Ecto neural progenitor cell (in vitro differentiated cells): ENCODE measurements around the gene CPXM1.

Source experiments
- DNase-seq: peaks from one replicate; pipeline ENCODE4 v3.0.0-alpha.2; 2018; ENCODE audit warnings: low spot score

The CPXM1 gene

GRCh38 chr20:2748551-2749342, 51.7 kb downstream of the CPXM1 start:
- peak; percentile 41 for DNase-seq

GRCh38 chr20:2747676-2748235, 52.7 kb downstream of the CPXM1 start:
- DNase-seq = peak; percentile 21

- peak; percentile 33 for DNase-seq
Observed at GRCh38 chr20:2746636-2747265, 53.7 kb downstream of the CPXM1 start.

GRCh38 chr20:2745936-2746635, 54.3 kb downstream of the CPXM1 start:
- peak; percentile 31 for DNase-seq

GRCh38 chr20:2745060-2745910, 55.1 kb downstream of the CPXM1 start:
- DNase-seq = peak; percentile 39
